Measurements from ENCODE around the gene SCARF1. TPM values are rescaled to one million over a fixed set of nuclear protein-coding genes. Genes with fewer than 3 reads are reported as not detected.
"Not testable (repeated sequence)": the region's sequence is repeated elsewhere in the genome, so short reads cannot be mapped to it uniquely, and the experiment has no call there.

The SCARF1 gene
- total RNA-seq, 3 donors from 2014 or later (not counting 1 experiment from before 2014, with no cell fraction given): 0.59 to 3.1 (median 1.0) TPM

- H3K27ac Mint-ChIP-seq: no peak overlapping the region
- peaks cover 88% of the 10 kb centered on the region for H3K36me3 ChIP-seq (ENCODE audit: control insufficient read depth, insufficient read depth, low read length)
- no peak overlapping the region for H3K4me3 Mint-ChIP-seq
- DNase-seq (no peak), ATAC-seq (no peak)
- no peak overlapping the region for H3K4me3 ChIP-seq (ENCODE audit: low read length)
- no peak for TF ChIP-seq CTCF (IDR thresholded peaks at IDR 0.05)
- H3K9me3 Mint-ChIP-seq: no peaks in the 10 kb centered on the region
- no peaks in the 10 kb centered on the region for H3K4me1 ChIP-seq (ENCODE audit: control insufficient read depth, insufficient read depth, low read length)
- WGBS (ENCODE audit: insufficient coverage): 97% methylated on average over 9 of the region's 9 CpGs
- no peaks in the 10 kb centered on the region for H3K27me3 Mint-ChIP-seq (ENCODE audit: low read depth in 2 of 2)
- peaks cover 7 to 8% of the 10 kb centered on the region in 2 donors for H3K4me1 Mint-ChIP-seq
- H3K27ac ChIP-seq (ENCODE audit: low read length): no peak overlapping the region
- intact Hi-C loops (cut with micrococcal nuclease): no loop called here
- peaks cover 55% of the 10 kb centered on the region for H3K36me3 Mint-ChIP-seq
- H3K27me3 ChIP-seq (ENCODE audit: control insufficient read depth, insufficient read depth, low read length): no peaks in the 10 kb centered on the region
- H3K9me3 ChIP-seq (ENCODE audit: control insufficient read depth, insufficient read depth, low read length): no peaks in the 10 kb centered on the region
Observed at GRCh38 chr17:1658100-1658499, 12.6 kb upstream of the SCARF1 start.

GRCh38 chr17:1653735-1654134 is 8.2 kb upstream of the SCARF1 start:
- Histone ChIP-seq H3K4me1 (ENCODE audit: control insufficient read depth, insufficient read depth, low read length) (peaks cover 8% of the 10 kb centered on the region), H3K4me3 (ENCODE audit: low read length) (no peak overlapping the region), H3K27ac (ENCODE audit: low read length) (no peak overlapping the region), H3K36me3 (ENCODE audit: control insufficient read depth, insufficient read depth, low read length) (peaks cover 76% of the 10 kb centered on the region), H3K9me3 (ENCODE audit: control insufficient read depth, insufficient read depth, low read length) (no peaks in the 10 kb centered on the region), H3K27me3 (ENCODE audit: control insufficient read depth, insufficient read depth, low read length) (no peaks in the 10 kb centered on the region)
- intact Hi-C loops (cut with micrococcal nuclease): no loop called here
- Mint-ChIP-seq H3K9me3 (no peaks in the 10 kb centered on the region), H3K36me3 (peaks cover 34% of the 10 kb centered on the region), H3K4me1 (peaks cover 7 to 8% of the 10 kb centered on the region in 2 donors), H3K27me3 (ENCODE audit: low read depth in 2 of 2) (no peaks in the 10 kb centered on the region), H3K27ac (no peak overlapping the region), H3K4me3 (no peak overlapping the region)
- no peak for DNase-seq
- WGBS (ENCODE audit: insufficient coverage): 98% methylated on average over 13 of the region's 14 CpGs
- ATAC-seq: no peak
- no peak for TF ChIP-seq CTCF (IDR thresholded peaks at IDR 0.05)

- ATAC-seq; DNase-seq; H3K9me3 Mint-ChIP-seq; H3K9me3 ChIP-seq (ENCODE audit: control insufficient read depth, insufficient read depth, low read length); H3K4me3 ChIP-seq (ENCODE audit: low read length); H3K27me3 ChIP-seq (ENCODE audit: control insufficient read depth, insufficient read depth, low read length); H3K27ac ChIP-seq (ENCODE audit: low read length); H3K27me3 Mint-ChIP-seq (ENCODE audit: low read depth in 2 of 2); intact Hi-C loops (cut with micrococcal nuclease): not testable (repeated sequence)
- H3K36me3 ChIP-seq (ENCODE audit: control insufficient read depth, insufficient read depth, low read length): peaks cover 67% of the 10 kb centered on the region
- H3K27ac Mint-ChIP-seq: peak overlapping the region in 1 of 2 donors; percentile 8
- 98% methylated on average over 7 of the region's 7 CpGs for WGBS (ENCODE audit: insufficient coverage)
- H3K36me3 Mint-ChIP-seq: peaks cover 28% of the 10 kb centered on the region
- peaks cover 17% of the 10 kb centered on the region for H3K4me1 ChIP-seq (ENCODE audit: control insufficient read depth, insufficient read depth, low read length)
- H3K4me3 Mint-ChIP-seq: peak overlapping the region; percentile 17
- H3K4me1 Mint-ChIP-seq: peaks cover 7 to 14% of the 10 kb centered on the region in 2 donors
Observed at GRCh38 chr17:1652794-1653193, 7.3 kb upstream of the SCARF1 start.

- intact Hi-C loops (cut with micrococcal nuclease): no loop called here
- peaks cover 20% of the 10 kb centered on the region for H3K36me3 Mint-ChIP-seq
- 99% methylated on average over 4 of the region's 4 CpGs for WGBS (ENCODE audit: insufficient coverage)
- Histone ChIP-seq H3K9me3 (ENCODE audit: control insufficient read depth, insufficient read depth, low read length) (no peaks in the 10 kb centered on the region), H3K4me3 (ENCODE audit: low read length) (no peak overlapping the region), H3K4me1 (ENCODE audit: control insufficient read depth, insufficient read depth, low read length) (peaks cover 22% of the 10 kb centered on the region), H3K27me3 (ENCODE audit: control insufficient read depth, insufficient read depth, low read length) (no peaks in the 10 kb centered on the region), H3K27ac (ENCODE audit: low read length) (no peak overlapping the region), H3K36me3 (ENCODE audit: control insufficient read depth, insufficient read depth, low read length) (peaks cover 59% of the 10 kb centered on the region)
- DNase-seq (no peak), ATAC-seq (no peak)
- TF ChIP-seq CTCF (IDR thresholded peaks at IDR 0.05): no peak
- no peaks in the 10 kb centered on the region for H3K9me3 Mint-ChIP-seq
- H3K4me1 Mint-ChIP-seq: peaks cover 3 to 8% of the 10 kb centered on the region in 2 donors
- no peaks in the 10 kb centered on the region for H3K27me3 Mint-ChIP-seq (ENCODE audit: low read depth in 2 of 2)
- no peak overlapping the region for H3K27ac Mint-ChIP-seq
- H3K4me3 Mint-ChIP-seq: no peak overlapping the region
Observed at GRCh38 chr17:1651559-1651844, 6.0 kb upstream of the SCARF1 start.

All from natural killer cell (primary cell).